Bronchus fibroblast of lung (primary cell): ENCODE measurements around the gene VMO1. TPM values are rescaled to one million over a fixed set of nuclear protein-coding genes. Genes with fewer than 3 reads are reported as not detected.

Source experiments
- total RNA-seq: library from RNA; depleted of rRNA; stranded (reverse); fragments of >200 nt; gene quantifications from 2 replicates; pipeline ENCODE4 v1.2.3, GENCODE V29; 2015

VMO1 gene, protein sequence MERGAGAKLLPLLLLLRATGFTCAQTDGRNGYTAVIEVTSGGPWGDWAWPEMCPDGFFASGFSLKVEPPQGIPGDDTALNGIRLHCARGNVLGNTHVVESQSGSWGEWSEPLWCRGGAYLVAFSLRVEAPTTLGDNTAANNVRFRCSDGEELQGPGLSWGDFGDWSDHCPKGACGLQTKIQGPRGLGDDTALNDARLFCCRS
- total RNA-seq: 0.50 TPM in 1 of 2 replicates, not detected in the other

DNA sequence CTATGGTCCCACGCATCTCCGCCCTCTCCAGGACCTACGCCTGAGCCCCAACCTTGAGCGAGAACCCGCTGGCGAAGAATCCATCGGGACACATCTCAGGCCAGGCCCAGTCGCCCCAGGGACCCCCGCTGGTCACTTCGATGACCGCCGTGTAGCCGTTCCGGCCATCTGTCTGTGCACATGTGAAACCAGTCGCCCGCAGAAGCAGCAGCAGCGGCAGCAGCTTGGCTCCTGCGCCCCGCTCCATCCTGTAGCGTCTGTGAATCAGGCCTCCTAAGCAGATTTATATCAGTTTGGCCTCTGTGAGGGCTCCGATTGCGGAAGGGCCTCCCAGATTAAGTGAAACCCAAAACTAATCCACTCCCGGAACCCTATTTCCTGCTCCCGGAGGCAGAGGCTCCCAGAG, at the start of gene VMO1:
VMO1 (minus strand) TSS at position 259 of the 406 bp plus-strand sequence; CDS start at position 247, 12 bp downstream.

DNA sequence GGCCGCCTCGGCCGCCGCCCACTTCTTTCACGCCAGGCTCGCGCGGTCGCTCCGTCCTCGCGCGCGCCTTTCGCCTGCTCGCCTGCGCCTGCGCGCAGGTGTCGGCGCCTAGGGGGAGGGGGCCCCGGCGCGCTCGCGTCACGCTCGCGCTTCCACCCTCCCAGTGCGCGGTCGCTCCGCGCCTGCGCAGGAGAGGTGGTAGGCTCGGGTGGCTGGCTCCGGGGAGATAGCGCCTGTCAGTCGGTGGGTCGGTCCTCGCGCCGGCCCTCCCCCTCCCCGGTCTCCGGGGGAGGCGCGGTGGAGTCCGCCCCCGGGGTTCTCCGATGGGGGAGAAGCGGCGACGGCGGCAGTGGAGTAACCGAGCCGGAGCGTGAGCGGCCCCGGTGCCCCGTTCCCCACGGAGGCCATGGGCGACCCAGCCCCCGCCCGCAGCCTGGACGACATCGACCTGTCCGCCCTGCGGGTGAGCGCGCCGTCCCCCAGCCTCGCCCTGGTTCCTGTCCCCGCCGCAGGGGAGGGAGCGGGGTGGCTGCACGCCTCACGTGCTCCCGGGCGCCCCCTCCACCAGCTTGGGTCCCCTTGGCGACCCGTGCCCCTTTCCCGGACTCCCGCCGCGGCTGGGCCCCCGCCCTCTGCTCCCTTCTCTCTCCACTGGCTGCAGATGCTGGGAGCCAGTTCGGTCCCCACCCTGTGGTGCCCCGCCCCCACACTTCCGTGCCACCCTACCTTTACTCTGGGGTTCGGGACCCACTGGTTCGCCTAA, 47.2 kb upstream of the VMO1 start, which contains the start of gene MINK1:
MINK1 (plus strand) TSS at position 163 of the 763 bp plus-strand sequence; CDS start at position 407, 244 bp downstream.

DNA sequence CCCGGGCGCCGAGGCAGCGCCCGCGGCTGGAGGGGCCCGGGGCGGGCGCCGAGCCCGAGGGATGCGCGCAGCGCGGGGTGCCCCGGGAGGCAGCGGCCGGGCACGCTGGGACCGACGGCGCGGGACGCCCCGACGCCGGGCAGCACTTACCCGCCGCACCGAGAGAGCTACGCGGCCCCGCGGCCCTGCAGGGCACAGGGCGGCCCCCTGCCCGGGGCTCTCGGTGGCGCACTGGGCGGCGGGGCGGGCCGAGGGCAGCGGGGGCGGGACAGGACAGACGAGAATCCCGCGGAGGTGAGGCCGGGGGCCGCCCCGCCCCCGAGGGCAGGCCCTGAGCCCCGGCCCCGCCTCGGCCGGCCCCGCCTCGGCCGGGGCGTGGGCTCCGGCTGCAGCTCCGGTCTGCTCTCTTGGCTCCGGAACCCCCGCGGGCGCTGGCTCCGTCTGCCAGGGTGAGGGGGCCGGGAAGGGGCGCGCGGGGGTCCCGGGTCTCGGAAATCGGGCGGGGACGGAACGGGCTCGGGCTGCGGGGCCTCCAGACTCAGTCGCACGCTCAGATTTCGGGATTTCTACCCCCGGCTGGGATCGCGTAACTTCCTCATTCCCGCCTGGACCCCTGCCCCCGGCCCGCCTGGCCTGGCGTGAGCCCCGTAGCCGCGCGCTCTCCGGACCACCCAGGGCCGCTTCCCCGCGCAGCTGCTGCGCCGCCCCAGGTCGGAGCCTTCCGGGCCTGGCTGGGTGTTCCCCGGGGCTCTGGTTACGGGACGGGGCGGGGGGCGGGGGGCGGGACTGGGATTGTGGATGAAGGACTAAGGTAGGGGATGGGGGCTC, 20.8 kb upstream of the VMO1 start, which contains the start of gene PLD2:
PLD2 (plus strand) TSS at position 376 of the 828 bp plus-strand sequence. CDS start 621 bp downstream, outside the sequence.

DNA sequence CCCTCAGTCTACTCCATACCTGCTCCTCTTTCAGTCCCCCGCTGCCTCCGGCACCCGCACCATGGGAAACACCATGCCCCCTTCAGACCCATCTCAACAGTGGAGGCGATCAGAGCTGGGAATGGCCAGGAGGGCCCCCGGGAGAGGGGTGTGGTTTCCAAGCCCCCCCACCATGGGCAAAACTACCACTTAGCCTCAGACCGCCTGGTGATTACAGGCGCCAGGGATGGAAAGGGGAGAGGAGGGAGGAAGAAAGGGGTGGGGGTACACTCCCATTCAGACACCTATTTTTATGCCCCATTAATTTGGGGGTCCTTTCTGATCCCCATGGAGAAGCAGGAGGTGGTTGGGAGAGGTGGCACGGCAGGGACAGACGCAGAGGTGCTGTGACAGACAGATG, 16.1 kb upstream of the VMO1 start, which contains the start of gene C17orf114:
C17orf114 (minus strand) TSS at position 101 of the 400 bp plus-strand sequence.

DNA sequence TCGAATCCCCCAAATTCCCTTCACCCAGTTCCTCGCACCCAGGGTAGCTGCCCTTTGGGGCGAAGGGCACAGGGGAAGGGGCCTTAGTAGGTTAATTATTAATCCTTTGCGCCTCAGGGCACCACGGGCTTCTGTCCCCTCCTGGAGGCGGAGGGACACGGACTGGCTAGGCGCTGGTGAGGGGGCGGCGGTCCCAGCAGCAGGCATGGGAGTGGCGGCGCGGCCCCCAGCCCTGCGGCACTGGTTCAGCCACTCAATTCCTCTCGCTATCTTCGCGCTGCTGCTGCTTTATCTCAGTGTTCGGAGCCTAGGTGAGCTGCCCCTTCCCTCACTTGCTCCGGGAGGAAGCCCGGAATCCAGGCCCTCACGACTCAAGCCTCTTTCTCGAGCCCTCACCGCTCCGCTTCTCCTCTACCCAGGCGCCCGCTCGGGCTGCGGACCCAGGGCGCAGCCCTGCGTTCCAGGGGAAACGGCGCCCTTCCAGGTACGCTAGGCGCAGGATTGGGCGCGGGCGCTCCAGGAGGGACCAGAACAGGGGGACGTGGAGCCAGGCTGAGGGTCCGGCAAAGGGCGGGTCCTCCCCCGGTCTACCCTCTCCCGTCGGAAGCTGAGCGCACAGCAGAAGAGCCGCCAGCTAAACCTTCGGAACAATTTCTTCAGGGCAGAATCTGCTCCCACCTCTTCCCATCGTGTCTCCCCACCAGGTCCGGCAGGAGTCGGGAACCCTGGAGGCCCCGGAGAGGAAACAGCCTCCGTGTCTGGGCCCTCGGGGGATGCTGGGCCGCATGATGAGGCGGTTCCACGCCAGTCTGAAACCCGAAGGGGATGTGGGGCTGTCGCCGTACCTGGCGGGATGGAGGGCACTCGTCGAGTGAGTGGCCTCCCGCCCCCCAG, 2.9 kb upstream of the VMO1 start, which contains the start of gene GLTPD2:
GLTPD2 (plus strand) TSS at position 158 of the 894 bp plus-strand sequence; CDS start at position 206, 48 bp downstream.

DNA sequence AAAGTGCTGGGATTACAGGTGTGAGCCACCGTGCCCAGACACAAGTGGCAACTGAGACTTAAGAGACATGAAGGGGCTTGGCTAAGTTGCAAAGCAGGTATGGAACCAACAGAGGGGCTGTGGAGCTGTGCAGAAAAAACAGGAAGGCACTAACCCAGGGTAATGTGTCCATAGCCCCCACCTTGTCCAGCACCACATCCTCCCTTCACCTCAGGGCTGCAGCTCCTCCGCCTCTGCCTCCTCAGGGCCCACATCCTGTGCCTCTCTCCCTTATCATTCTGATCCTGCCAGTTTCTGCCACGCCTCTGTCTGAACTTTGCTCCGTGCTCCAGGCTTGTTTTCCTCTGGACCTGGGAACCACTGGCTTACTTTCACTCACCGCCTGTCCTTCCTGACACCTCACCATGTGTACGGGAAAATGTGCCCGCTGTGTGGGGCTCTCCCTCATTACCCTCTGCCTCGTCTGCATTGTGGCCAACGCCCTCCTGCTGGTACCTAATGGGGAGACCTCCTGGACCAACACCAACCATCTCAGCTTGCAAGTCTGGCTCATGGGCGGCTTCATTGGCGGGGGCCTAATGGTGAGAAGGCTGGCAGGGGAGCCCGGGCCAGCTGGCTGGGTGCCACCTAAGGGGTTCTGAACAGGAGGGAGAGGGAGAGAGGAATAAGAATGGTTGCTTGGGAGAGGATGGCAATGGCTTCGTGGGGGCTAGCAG, 14.5 kb downstream of the VMO1 start, which contains the start of gene TM4SF5:
TM4SF5 (plus strand) TSS at position 368 of the 716 bp plus-strand sequence; CDS start at position 405, 37 bp downstream.

DNA sequence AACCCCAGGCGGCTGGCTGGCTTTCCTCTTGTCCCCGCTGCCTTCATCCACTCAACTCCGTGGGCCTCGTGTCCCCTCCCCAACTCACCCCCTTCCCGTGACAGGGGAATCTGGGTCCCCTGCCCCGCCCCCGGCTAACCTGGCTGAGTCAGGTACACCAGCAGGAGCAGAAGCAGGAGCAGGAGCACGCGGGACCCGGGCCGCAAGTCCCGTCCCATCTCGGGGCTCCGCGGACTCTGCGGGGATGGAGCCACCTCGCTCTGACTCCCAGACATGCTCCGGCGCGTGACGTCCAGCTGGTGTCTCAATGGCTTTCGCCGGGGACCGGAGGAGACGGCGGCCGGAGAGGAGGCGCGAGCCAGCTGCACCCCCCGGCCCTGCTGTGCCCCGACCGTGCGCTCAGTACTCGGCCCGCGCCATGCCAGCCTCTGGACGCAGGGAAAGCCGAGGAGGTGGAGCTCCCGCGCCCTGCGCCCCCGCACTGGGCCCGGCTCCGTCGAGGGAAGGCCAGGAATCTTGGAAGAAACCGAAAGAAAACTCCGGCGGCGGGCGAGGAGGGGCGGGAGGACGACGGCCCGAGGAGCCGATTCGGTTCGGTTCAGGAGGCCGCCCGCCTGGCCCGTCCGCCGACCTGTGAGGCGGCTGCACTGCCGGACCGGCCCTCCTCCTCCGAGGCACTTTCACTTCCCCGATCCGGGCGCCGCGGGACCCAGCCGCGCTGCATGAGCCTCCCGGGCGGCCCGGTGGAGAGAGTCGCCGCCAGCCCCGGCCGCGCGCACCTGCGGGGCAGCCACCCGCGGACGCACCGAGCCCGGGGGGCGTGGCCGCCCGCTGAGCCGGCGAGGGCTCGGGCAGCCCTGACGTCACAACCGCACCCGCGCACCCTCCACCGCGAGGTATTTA, 46.8 kb downstream of the VMO1 start, which contains the start of the genes CXCL16 and ZMYND15:
CXCL16 (minus strand) TSS at position 807 of the 903 bp plus-strand sequence; CDS start at position 218, 589 bp downstream.
ZMYND15 (plus strand) TSS at position 712 of the 903 bp plus-strand sequence. CDS start 716 bp downstream, outside the sequence.

Other genes with a start within 250 kb of the VMO1 start
- 66.6 and 68.1 TPM in 2 replicates for gene MYBBP1A, start 231.0 kb downstream of the VMO1 start, total RNA-seq
- gene GGT6, start 225.8 kb downstream of the VMO1 start, total RNA-seq: not detected in 2 replicates
- gene SMTNL2, start 201.8 kb downstream of the VMO1 start, total RNA-seq: 0.15 TPM in 1 of 2 replicates, not detected in the other
- not detected in 2 replicates for gene ALOX15, start 144.7 kb downstream of the VMO1 start, total RNA-seq
- 25.7 and 35.5 TPM in 2 replicates for gene PELP1, start 82.2 kb downstream of the VMO1 start, total RNA-seq
- gene ARRB2, start 75.7 kb downstream of the VMO1 start, total RNA-seq: 8.6 and 12.9 TPM in 2 replicates
- gene MED11, start 54.9 kb downstream of the VMO1 start, total RNA-seq: 19.8 and 23.9 TPM in 2 replicates
- not detected in 2 replicates for gene ZMYND15, start 46.5 kb downstream of the VMO1 start, total RNA-seq
- 0.34 and 0.59 TPM in 2 replicates for gene CXCL16, start 46.4 kb downstream of the VMO1 start, total RNA-seq
- not detected in 2 replicates for gene TM4SF5, start 14.5 kb downstream of the VMO1 start, total RNA-seq
- not detected in 2 replicates for gene GLTPD2, start 2.6 kb upstream of the VMO1 start, total RNA-seq
- gene PSMB6, start 9.8 kb upstream of the VMO1 start, total RNA-seq: 280 and 286 TPM in 2 replicates
- 12.1 and 14.3 TPM in 2 replicates for gene PLD2, start 20.8 kb upstream of the VMO1 start, total RNA-seq
- 13.8 and 14.5 TPM in 2 replicates for gene MINK1, start 47.0 kb upstream of the VMO1 start, total RNA-seq
- 2.5 and 4.0 TPM in 2 replicates for gene C17orf107, start 113.2 kb upstream of the VMO1 start, total RNA-seq
- 0.74 and 1.2 TPM in 2 replicates for gene CHRNE, start 116.7 kb upstream of the VMO1 start, total RNA-seq
- not detected in 2 replicates for gene GP1BA, start 145.9 kb upstream of the VMO1 start, total RNA-seq
- gene SLC25A11, start 153.7 kb upstream of the VMO1 start, total RNA-seq: 66.7 and 77.0 TPM in 2 replicates
- gene RNF167, start 153.9 kb upstream of the VMO1 start, total RNA-seq: 50.3 and 53.8 TPM in 2 replicates
- gene PFN1, start 162.2 kb upstream of the VMO1 start, total RNA-seq: 2,381 and 2,852 TPM in 2 replicates
- 0.74 and 1.8 TPM in 2 replicates for gene ENO3, start 164.8 kb upstream of the VMO1 start, total RNA-seq
- gene SPAG7, start 181.5 kb upstream of the VMO1 start, total RNA-seq: 59.6 and 59.9 TPM in 2 replicates
- gene CAMTA2, start 201.3 kb upstream of the VMO1 start, total RNA-seq: 18.7 and 20.3 TPM in 2 replicates
- gene INCA1, start 211.2 kb upstream of the VMO1 start, total RNA-seq: 0.17 and 0.74 TPM in 2 replicates
- gene KIF1C, start 211.6 kb upstream of the VMO1 start, total RNA-seq: 39.5 and 44.4 TPM in 2 replicates
- gene SLC52A1, start 249.1 kb upstream of the VMO1 start, total RNA-seq: 0.15 TPM in 1 of 2 replicates, not detected in the other